ENCODE results near the gene GRIN3B. TPM values are rescaled to one million over a fixed set of nuclear protein-coding genes. Genes with fewer than 3 reads are reported as not detected.
A peak's percentile ranks its signal among the peaks of the same experiment; 100 is the strongest.

The GRIN3B gene
- total and polyA plus RNA-seq, 9 of the 15 experiments (the other 6 are each of a cell fraction or from before 2014, with no cell fraction given): 0.06 to 0.95 (median 0.19) TPM; not detected in 6

GRCh38 chr19:954272-954671, 45.9 kb upstream of the GRIN3B start (continued):
- TF ChIP-seq E2F6 (IDR thresholded peaks at IDR 0.05; ENCODE audit: borderline replicate concordance in 1 of 2, extremely low read depth in 1 of 2, insufficient read depth in 1 of 2, insufficient read length in 1 of 2, low read depth in 1 of 2, low read length in 1 of 2, poor library complexity in 1 of 2, severe bottlenecking in 1 of 2) (peak in 1 of 2 experiments; percentile 5), KLF13 (tag; IDR thresholded peaks at IDR 0.05; ENCODE audit: borderline replicate concordance, low read depth) (0 out of 2 replicates have a peak, but pooled peaks have one; percentile 14), MTA3 (IDR thresholded peaks at IDR 0.05; ENCODE audit: borderline replicate concordance) (peak; percentile 4; the same call in 1 of the 2 replicates), RBFOX2 (IDR thresholded peaks at IDR 0.05; ENCODE audit: low read depth, low read length) (peak; percentile 29; the same call in 1 of the 2 replicates), BCOR (IDR thresholded peaks at IDR 0.05) (peak; percentile 50; the same call in 1 of the 2 replicates), KDM5B (IDR thresholded peaks at IDR 0.05; ENCODE audit: insufficient replicate concordance, low read depth, low read length) (peak; percentile 18), DACH1 (IDR thresholded peaks at IDR 0.05; ENCODE audit: partially characterized antibody) (peak; percentile 34), MAFK (IDR thresholded peaks at IDR 0.05; ENCODE audit: low read length) (no peak), ETV1 (tag; conservative IDR thresholded peaks at IDR 0.05; ENCODE audit: low read depth) (0 out of 2 replicates have a peak, but pooled peaks have one; percentile 13), ZNF175 (CRISPR knock-in tag; IDR thresholded peaks at IDR 0.05; ENCODE audit: low read depth) (0 out of 2 replicates have a peak, but pooled peaks have one; percentile 58), ZBTB2 (IDR thresholded peaks at IDR 0.05) (peak; percentile 68; the same call in 1 of the 2 replicates), STAT5B (CRISPR knock-in tag; IDR thresholded peaks at IDR 0.05) (no peak), SIX5 (IDR thresholded peaks at IDR 0.05; ENCODE audit: borderline replicate concordance in 1 of 2, insufficient read depth in 1 of 2, low read depth in 1 of 2, low read length in 2 of 2) (no peak), TEAD4 (IDR thresholded peaks at IDR 0.05; ENCODE audit: low read length) (no peak), TEAD4 (CRISPR knock-in tag; IDR thresholded peaks at IDR 0.05; ENCODE audit: borderline replicate concordance) (0 out of 2 replicates have a peak, but pooled peaks have one; percentile 47), GATA2 (CRISPR knock-in tag; IDR thresholded peaks at IDR 0.05) (peak; percentile 60)

Measured in K562 (cell line).